Measurements from ENCODE around the gene C1S. TPM values are rescaled to one million over a fixed set of nuclear protein-coding genes. Genes with fewer than 3 reads are reported as not detected.

Gene C1S
- total and polyA plus RNA-seq, 9 of the 15 experiments (the other 6 are each of a cell fraction or from before 2014, with no cell fraction given) = 0.08 to 0.84 (median 0.27) TPM

- TF ChIP-seq ZBTB26 (CRISPR knock-in tag; IDR thresholded peaks at IDR 0.05) = no peak
Measured at GRCh38 chr12:7042842-7043241, 17.7 kb upstream of the C1S start (continued).

DNA sequence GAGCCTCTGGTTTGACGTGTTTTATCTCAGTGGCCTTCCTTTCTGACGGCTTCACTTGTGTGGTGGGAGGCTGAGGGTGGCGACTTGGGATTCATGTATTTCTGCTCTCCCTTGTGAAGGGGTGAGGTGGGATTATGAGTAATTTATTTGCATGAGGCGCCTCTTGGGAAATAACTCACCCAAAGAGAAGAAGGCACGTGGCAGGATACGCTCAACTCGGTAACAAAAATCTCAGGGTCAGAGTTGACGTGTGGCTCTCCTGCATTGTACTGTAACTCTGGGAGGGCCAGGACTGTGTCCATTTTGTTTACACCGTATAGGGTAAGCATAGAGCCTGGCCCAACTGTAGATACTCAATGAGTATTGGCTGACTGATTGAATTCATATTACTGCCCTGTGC is 14.6 kb upstream of the C1S start:
- no peak overlapping the region for H3K4me2 ChIP-seq (ENCODE audit: insufficient read depth, low read length)
- H3K9me3 ChIP-seq (replicated peaks; ENCODE audit: control insufficient read depth, insufficient read depth, low read depth, low read length) = no peaks in the 10 kb centered on the region
- ChIA-PET CTCF (ENCODE audit: low intra/inter-chr PET ratio) (no interaction called here), POLR2A (interaction anchor here (0.6 kb wide), 1 partner anchor 13 kb away, joined by 3 read pairs; no protein-coding TSS in a partner anchor)
- no peaks in the 10 kb centered on the region; a peak in 1 of 5 replicates for H3K4me1 ChIP-seq (replicated peaks in 1 of 2; ENCODE audit: control insufficient read depth in 2 of 2, insufficient read depth in 2 of 2, low read length in 2 of 2)
- H4K20me1 ChIP-seq (replicated peaks; ENCODE audit: control insufficient read depth, insufficient read depth, low read length) = no peaks in the 10 kb centered on the region
- H3K27me3 ChIP-seq (ENCODE audit: control insufficient read depth in 2 of 2, insufficient read depth in 2 of 2, low read length in 2 of 2) = no peaks in the 10 kb centered on the region
- DNase-seq (ENCODE audit: extremely low read depth in 1 of 4, low spot score in 3 of 4) (no peak), FAIRE-seq (no peak), ATAC-seq (no peak)
- H3K4me3 ChIP-seq = no peak overlapping the region
- H3K79me2 ChIP-seq (ENCODE audit: control insufficient read depth, insufficient read depth, low read length) = no peaks in the 10 kb centered on the region
- 66% methylated on average over 8 of the region's 9 CpGs for WGBS (ENCODE audit: insufficient coverage, low coverage, missing lambda C conversion rate)
- H3K9ac ChIP-seq (ENCODE audit: insufficient read depth in 1 of 2, low read depth in 2 of 2, low read length in 2 of 2) = no peak overlapping the region
- no peak overlapping the region for H3K27ac ChIP-seq (ENCODE audit: extremely low read depth, low read depth, low read length)
- H3K9me1 ChIP-seq (ENCODE audit: control insufficient read depth, insufficient read depth, low read length) = no peaks in the 10 kb centered on the region
- no peaks in the 10 kb centered on the region for H3K36me3 ChIP-seq (ENCODE audit: control insufficient read depth, insufficient read depth, low read length)
- no TSS peak for BruUV-seq (replicated peaks)
- intact Hi-C loops (cut with micrococcal nuclease) (no loop called here), in situ Hi-C loops (cut with MboI) (no loop called here)
- H2AFZ ChIP-seq (ENCODE audit: low read depth, low read length) = peak overlapping the region; percentile 72
- TF ChIP-seq SMARCC2 (IDR thresholded peaks at IDR 0.05; ENCODE audit: low read depth) (no peak), GTF2A2 (tag; IDR thresholded peaks at IDR 0.05) (no peak), TCFL5 (CRISPR knock-in tag; conservative IDR thresholded peaks at IDR 0.05) (no peak), CBFB (CRISPR knock-in tag; IDR thresholded peaks at IDR 0.05) (no peak), SMARCE1 (IDR thresholded peaks at IDR 0.05) (no peak), ZBTB43 (CRISPR knock-in tag; IDR thresholded peaks at IDR 0.05) (no peak), ELF4 (CRISPR knock-in tag; IDR thresholded peaks at IDR 0.05) (no peak)
- TF ChIP-seq, protein P1, sequence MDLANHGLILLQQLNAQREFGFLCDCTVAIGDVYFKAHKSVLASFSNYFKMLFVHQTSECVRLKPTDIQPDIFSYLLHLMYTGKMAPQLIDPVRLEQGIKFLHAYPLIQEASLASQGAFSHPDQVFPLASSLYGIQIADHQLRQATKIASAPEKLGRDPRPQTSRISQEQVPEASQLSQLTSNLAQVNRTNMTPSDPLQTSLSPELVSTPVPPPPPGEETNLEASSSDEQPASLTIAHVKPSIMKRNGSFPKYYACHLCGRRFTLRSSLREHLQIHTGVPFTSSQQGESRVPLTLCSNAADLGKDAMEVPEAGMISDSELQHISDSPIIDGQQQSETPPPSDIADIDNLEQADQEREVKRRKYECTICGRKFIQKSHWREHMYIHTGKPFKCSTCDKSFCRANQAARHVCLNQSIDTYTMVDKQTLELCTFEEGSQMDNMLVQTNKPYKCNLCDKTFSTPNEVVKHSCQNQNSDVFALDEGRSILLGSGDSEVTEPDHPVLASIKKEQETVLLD (IDR thresholded peaks at IDR 0.05) = no peak
- TF ChIP-seq, protein P2, sequence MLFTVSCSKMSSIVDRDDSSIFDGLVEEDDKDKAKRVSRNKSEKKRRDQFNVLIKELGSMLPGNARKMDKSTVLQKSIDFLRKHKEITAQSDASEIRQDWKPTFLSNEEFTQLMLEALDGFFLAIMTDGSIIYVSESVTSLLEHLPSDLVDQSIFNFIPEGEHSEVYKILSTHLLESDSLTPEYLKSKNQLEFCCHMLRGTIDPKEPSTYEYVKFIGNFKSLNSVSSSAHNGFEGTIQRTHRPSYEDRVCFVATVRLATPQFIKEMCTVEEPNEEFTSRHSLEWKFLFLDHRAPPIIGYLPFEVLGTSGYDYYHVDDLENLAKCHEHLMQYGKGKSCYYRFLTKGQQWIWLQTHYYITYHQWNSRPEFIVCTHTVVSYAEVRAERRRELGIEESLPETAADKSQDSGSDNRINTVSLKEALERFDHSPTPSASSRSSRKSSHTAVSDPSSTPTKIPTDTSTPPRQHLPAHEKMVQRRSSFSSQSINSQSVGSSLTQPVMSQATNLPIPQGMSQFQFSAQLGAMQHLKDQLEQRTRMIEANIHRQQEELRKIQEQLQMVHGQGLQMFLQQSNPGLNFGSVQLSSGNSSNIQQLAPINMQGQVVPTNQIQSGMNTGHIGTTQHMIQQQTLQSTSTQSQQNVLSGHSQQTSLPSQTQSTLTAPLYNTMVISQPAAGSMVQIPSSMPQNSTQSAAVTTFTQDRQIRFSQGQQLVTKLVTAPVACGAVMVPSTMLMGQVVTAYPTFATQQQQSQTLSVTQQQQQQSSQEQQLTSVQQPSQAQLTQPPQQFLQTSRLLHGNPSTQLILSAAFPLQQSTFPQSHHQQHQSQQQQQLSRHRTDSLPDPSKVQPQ (CRISPR knock-in tag; IDR thresholded peaks at IDR 0.05; ENCODE audit: borderline replicate concordance) = no peak
- TF ChIP-seq, protein P3, sequence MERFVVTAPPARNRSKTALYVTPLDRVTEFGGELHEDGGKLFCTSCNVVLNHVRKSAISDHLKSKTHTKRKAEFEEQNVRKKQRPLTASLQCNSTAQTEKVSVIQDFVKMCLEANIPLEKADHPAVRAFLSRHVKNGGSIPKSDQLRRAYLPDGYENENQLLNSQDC (CRISPR knock-in tag; IDR thresholded peaks at IDR 0.05) = no peak

All from K562 (cell line).